A549 (cell line): ENCODE results near the gene KLHL29. TPM values are rescaled to one million over a fixed set of nuclear protein-coding genes. Genes with fewer than 3 reads are reported as not detected.

Experiments
- ATAC-seq, 2 experiments: fragments of 200-7000 bp in 1 of 2; fragments of >200 bp in 1 of 2; cut with Nextera tagmentation in 1 of 2; cut with Tn5 transposase in 1 of 2; 3 replicates each; pipeline versions ENCODE4 v1.8.0 to v1.9.1; 2018 to 2020; ENCODE audit warnings: mild to moderate bottlenecking in 1 of 2, moderate library complexity in 1 of 2
- CTCF ChIA-PET: fragments of 300-600 bp; sonication (Branson Sonifier 250); formaldehyde crosslinking; extraction: SDS; loops from one replicate; lab custom pipeline; 2021; ENCODE audit warnings: antibody characterized with exemption, inconsistent platforms; lab: Yijun Ruan, JAX
- POLR2A ChIA-PET: fragments of 350-600 bp; formaldehyde crosslinking; extraction: SDS; loops from one replicate; lab custom pipeline; 2021; ENCODE audit warnings: antibody characterized with exemption, inconsistent platforms; lab: Yijun Ruan, JAX
- DNase-seq, 2 experiments: peaks; one replicate each; pipeline versions ENCODE4 v3.0.0 to v3.0.0-alpha.2; 2011 to 2016; ENCODE audit warnings: low read depth in 1 of 2, low spot score in 1 of 2
- FAIRE-seq: peaks from 2 replicates; lab custom pipeline; 2011; peaks lifted over from hg19 to GRCh38; lab: Jason Lieb, UNC
- H3K27ac ChIP-seq, 2 experiments: fragments of >200 bp; sonication (Bioruptor Twin); formaldehyde crosslinking; 3 replicates each; pipeline ENCODE4 v1.5.1; 2016 to 2017
- H3K4me1 ChIP-seq: fragments of >200 bp; sonication (Bioruptor Twin); formaldehyde crosslinking; 3 replicates; pipeline ENCODE4 v1.6.1; 2016
- H3K4me2 ChIP-seq: fragments of >200 bp; sonication (Bioruptor Twin); formaldehyde crosslinking; 3 replicates; pipeline ENCODE4 v1.6.1; 2016
- H3K4me3 ChIP-seq: fragments of >200 bp; sonication (Bioruptor Twin); formaldehyde crosslinking; 3 replicates; pipeline ENCODE4 v1.5.1; 2016
- H3K9me3 ChIP-seq: fragments of >200 bp; sonication (Bioruptor Twin); formaldehyde crosslinking; 3 replicates; pipeline ENCODE4 v1.6.1; 2016
- CBX8 ChIP-seq: fragments of 200-600 bp; sonication (generic); IDR thresholded peaks from 2 replicates; pipeline ENCODE4 v1.6.1; 2016
- CEBPB ChIP-seq, 2 experiments: fragments of >200 bp in 1 of 2; sonication (Bioruptor Twin) in 1 of 2; formaldehyde crosslinking in 1 of 2; IDR thresholded peaks; 2 replicates each; pipeline ENCODE4 v1.6.1; 2012 to 2016
- CHD2 ChIP-seq: fragments of 150-350 bp; IDR thresholded peaks from 2 replicates; pipeline ENCODE4 v1.6.1; 2014; ENCODE audit warnings: low read length; ENCODE audit not compliant: partially characterized antibody
- CHD4 ChIP-seq: fragments of 200-600 bp; sonication (generic); IDR thresholded peaks from 2 replicates; pipeline ENCODE4 v1.6.1; 2016; ENCODE audit warnings: antibody characterized with exemption, mild to moderate bottlenecking, borderline replicate concordance
- EHMT2 ChIP-seq: fragments of 200-600 bp; sonication (generic); IDR thresholded peaks from 2 replicates; pipeline ENCODE4 v1.6.1; 2016; ENCODE audit warnings: antibody characterized with exemption, low read depth, mild to moderate bottlenecking, moderate library complexity
- EP300 ChIP-seq, 2 experiments: fragments of >200 bp; sonication (Bioruptor Twin); formaldehyde crosslinking; IDR thresholded peaks; 2 replicates in 1 of 2; 3 replicates in 1 of 2; pipeline ENCODE4 v1.6.1; 2016 to 2017
- ESRRA ChIP-seq: fragments of 150-350 bp; IDR thresholded peaks from 2 replicates; pipeline ENCODE4 v1.6.1; 2014; ENCODE audit warnings: mild to moderate bottlenecking, low read length, borderline replicate concordance
- HES2 ChIP-seq: fragments of >200 bp; sonication (Bioruptor Twin); formaldehyde crosslinking; IDR thresholded peaks from 2 replicates; pipeline ENCODE4 v1.6.1; 2016
- HOXB13 ChIP-seq: fragments of 250-450 bp; sonication (Bioruptor Pico); IDR thresholded peaks from 2 replicates; pipeline ENCODE4 v1.5.0; 2020; ENCODE audit warnings: low read depth, mild to moderate bottlenecking, moderate library complexity
- JUNB ChIP-seq: fragments of >200 bp; sonication (Bioruptor Twin); formaldehyde crosslinking; IDR thresholded peaks from 2 replicates; pipeline ENCODE4 v1.6.1; 2016
- KDM5A ChIP-seq: fragments of 200-600 bp; sonication (generic); IDR thresholded peaks from 2 replicates; pipeline ENCODE4 v1.6.1; 2016; ENCODE audit warnings: antibody characterized with exemption, mild to moderate bottlenecking
- MAFK ChIP-seq: fragments of 450-650 bp; IDR thresholded peaks from 2 replicates; pipeline ENCODE4 v1.6.1; 2014; ENCODE audit not compliant: partially characterized antibody
- MAZ ChIP-seq: fragments of 150-350 bp; IDR thresholded peaks from 2 replicates; pipeline ENCODE4 v1.6.1; 2014; ENCODE audit warnings: antibody characterized with exemption, low read depth, low read length, borderline replicate concordance
- MYC ChIP-seq: IDR thresholded peaks from 2 replicates; pipeline ENCODE4 v1.6.1; 2012; ENCODE audit warnings: mild to moderate bottlenecking, inconsistent platforms, low read length, improper control_type of control experiment, borderline replicate concordance
- POLR2A ChIP-seq: IDR thresholded peaks from 2 replicates; pipeline ENCODE4 v1.6.1; 2012; ENCODE audit warnings: mild to moderate bottlenecking, low read length
- POLR2AphosphoS2 ChIP-seq: conservative IDR thresholded peaks from 2 replicates; pipeline ENCODE4 v1.6.1; 2012; ENCODE audit warnings: low read length, improper control_type of control experiment, inconsistent platforms
- REST ChIP-seq: fragments of 200-600 bp; sonication (generic); IDR thresholded peaks from 2 replicates; pipeline ENCODE4 v1.6.1; 2016; ENCODE audit warnings: antibody characterized with exemption, mild to moderate bottlenecking, moderate library complexity
- RFX5 ChIP-seq: fragments of 450-650 bp; IDR thresholded peaks from 2 replicates; pipeline ENCODE4 v1.7.1; 2014; ENCODE audit warnings: antibody characterized with exemption, mild to moderate bottlenecking, moderate library complexity
- RNF2 ChIP-seq: fragments of 200-600 bp; sonication (generic); IDR thresholded peaks from 2 replicates; pipeline ENCODE4 v1.6.1; 2016; ENCODE audit warnings: low read depth, mild to moderate bottlenecking, antibody characterized with exemption, moderate library complexity, borderline replicate concordance
- ZFP36 ChIP-seq: fragments of 450-650 bp; IDR thresholded peaks from 2 replicates; pipeline ENCODE4 v1.6.1; 2014; ENCODE audit warnings: borderline replicate concordance; ENCODE audit not compliant: partially characterized antibody
- WGBS: methylation state at CpG from one replicate; pipeline ENCODE4 v1.1.6; 2017; ENCODE audit errors: missing lambda C conversion rate; 5-methylcytosine and 5-hydroxymethylcytosine counted together
- polyA plus RNA-seq, 4 experiments: library from polyadenylated mRNA; depleted of rRNA in 3 of 4; stranded (reverse); fragments of >200 nt; fragmentation: RNase III in 1 of 4; extraction: RNeasy Plus Mini Kit Qiagen cat#74134 plus additional on column Dnase treatment in 1 of 4; gene quantifications; 2 replicates in 3 of 4; 3 replicates in 1 of 4; pipeline ENCODE4 v1.2.3, GENCODE V29; 2011 to 2017
- TF ChIP-seq, protein P1 (sequence below): fragments of >200 bp; sonication (Bioruptor Twin); formaldehyde crosslinking; IDR thresholded peaks from 3 replicates; pipeline ENCODE4 v1.6.1; 2016
- TF ChIP-seq, protein P2 (sequence below): IDR thresholded peaks from 2 replicates; pipeline ENCODE4 v1.6.1; 2012

Gene KLHL29
- polyA plus RNA-seq, 2 of the 4 experiments (the other 2 are of a cell fraction) = 1.3 to 2.5 TPM

GRCh38 chr2:23516520-23517256 is 131.7 kb downstream of the KLHL29 start:
- ATAC-seq (no peak), DNase-seq (no peak), FAIRE-seq (no peak)
- no peaks in the 10 kb centered on the region for H3K9me3 ChIP-seq
- POLR2A ChIA-PET = no interaction called here
- TF ChIP-seq KDM5A (no peak), HES2 (no peak), MAZ (no peak), REST (no peak), ZFP36 (no peak), CHD2 (no peak), JUNB (no peak), MAFK (no peak), CHD4 (no peak), HOXB13 (CRISPR knock-in tag) (no peak), CBX8 (no peak), POLR2A (no peak)
- H3K4me2 ChIP-seq = no peak overlapping the region
- H3K4me3 ChIP-seq = no peak overlapping the region
- CTCF ChIA-PET = interaction anchor here (1.1 kb wide), 1 partner anchor 8 kb away, joined by 3 read pairs; no protein-coding TSS in a partner anchor
- H3K4me1 ChIP-seq = peaks cover 4% of the 10 kb centered on the region; the same call in 1 of the 3 replicates
- no peak overlapping the region for H3K27ac ChIP-seq
- WGBS = 73% methylated on average over 19 of the region's 19 CpGs

GRCh38 chr2:23518481-23519333 is 133.7 kb downstream of the KLHL29 start:
- 88% methylated on average over 12 of the region's 13 CpGs for WGBS
- ChIA-PET CTCF (interaction anchor here (1.0 to 1.1 kb wide), 2 partner anchors 8 to 13 kb away, joined by 3 to 4 read pairs; no protein-coding TSS in a partner anchor), POLR2A (no interaction called here)
- TF ChIP-seq EP300 (IDR thresholded peaks at IDR 0.05) = no peak
- TF ChIP-seq, protein P1, sequence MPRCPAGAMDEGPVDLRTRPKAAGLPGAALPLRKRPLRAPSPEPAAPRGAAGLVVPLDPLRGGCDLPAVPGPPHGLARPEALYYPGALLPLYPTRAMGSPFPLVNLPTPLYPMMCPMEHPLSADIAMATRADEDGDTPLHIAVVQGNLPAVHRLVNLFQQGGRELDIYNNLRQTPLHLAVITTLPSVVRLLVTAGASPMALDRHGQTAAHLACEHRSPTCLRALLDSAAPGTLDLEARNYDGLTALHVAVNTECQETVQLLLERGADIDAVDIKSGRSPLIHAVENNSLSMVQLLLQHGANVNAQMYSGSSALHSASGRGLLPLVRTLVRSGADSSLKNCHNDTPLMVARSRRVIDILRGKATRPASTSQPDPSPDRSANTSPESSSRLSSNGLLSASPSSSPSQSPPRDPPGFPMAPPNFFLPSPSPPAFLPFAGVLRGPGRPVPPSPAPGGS = no peak
- TF ChIP-seq ESRRA = no peak
- TF ChIP-seq CEBPB (IDR thresholded peaks at IDR 0.05) = no peak
- no peak for TF ChIP-seq RFX5
- no peak for TF ChIP-seq MAZ
- no peak for TF ChIP-seq MAFK
- TF ChIP-seq EHMT2 = no peak
- TF ChIP-seq MYC = no peak
- TF ChIP-seq RNF2 = no peak
- TF ChIP-seq POLR2AphosphoS2 = no peak
- TF ChIP-seq, protein P2, sequence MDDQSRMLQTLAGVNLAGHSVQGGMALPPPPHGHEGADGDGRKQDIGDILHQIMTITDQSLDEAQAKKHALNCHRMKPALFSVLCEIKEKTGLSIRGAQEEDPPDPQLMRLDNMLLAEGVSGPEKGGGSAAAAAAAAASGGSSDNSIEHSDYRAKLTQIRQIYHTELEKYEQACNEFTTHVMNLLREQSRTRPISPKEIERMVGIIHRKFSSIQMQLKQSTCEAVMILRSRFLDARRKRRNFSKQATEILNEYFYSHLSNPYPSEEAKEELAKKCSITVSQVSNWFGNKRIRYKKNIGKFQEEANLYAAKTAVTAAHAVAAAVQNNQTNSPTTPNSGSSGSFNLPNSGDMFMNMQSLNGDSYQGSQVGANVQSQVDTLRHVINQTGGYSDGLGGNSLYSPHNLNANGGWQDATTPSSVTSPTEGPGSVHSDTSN = no peak
- no peak for TF ChIP-seq REST
- TF ChIP-seq CBX8 = no peak
- DNase-seq = no peak
- H3K4me2 ChIP-seq = no peak overlapping the region
- H3K4me1 ChIP-seq = peaks cover 4% of the 10 kb centered on the region; the same call in 1 of the 3 replicates
- H3K27ac ChIP-seq = no peak overlapping the region
- no peak overlapping the region for H3K4me3 ChIP-seq
- no peak for ATAC-seq
- H3K9me3 ChIP-seq = no peaks in the 10 kb centered on the region
- no peak for FAIRE-seq
